ENCODE measurements around the gene C19orf33.
A peak's percentile ranks its signal among the peaks of the same experiment; 100 is the strongest.

Gene C19orf33

DNA sequence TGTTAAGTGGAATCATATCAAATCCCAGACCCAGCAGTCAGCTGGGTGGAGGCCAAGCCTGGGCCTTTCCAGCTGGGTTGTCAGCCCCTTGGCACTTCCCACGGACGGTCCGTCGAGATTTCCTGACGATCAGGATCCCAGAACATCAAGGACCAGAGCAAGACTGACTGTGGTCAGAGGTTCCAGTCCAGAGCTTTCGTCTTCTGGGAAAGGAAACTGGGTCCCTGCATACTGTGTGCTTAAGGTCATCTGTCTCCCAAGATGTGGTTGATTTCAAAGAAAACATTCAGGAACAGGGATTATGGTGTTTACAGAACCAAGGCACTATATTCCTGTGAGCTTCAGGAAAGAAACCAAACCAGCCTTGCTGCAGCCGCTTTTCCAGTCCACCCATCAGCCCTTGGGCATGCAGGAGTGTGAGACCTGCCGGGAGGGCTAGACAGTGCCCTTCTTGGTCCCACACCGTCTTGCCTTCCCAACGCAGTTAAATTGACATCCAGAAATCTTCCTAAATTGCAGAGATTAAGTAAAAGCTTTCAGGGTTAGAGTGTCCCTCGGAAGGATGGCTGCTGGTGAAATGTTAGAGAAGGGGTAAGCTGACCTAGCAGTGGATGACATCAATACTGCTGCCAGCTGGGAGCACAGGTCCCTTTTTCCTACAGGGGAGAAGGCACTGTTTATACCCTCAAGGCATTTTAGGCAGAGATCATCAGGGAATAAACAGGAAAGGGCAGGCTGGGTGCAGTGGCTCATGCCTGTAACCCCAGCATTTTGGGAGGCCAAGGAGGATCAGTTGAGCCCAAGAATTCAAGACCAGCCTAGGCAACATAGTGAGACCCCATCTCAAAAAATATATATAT lies 5.0 kb upstream of the C19orf33 start:
- Histone ChIP-seq H3K27me3 (ENCODE audit: control insufficient read depth, insufficient read depth, low read length) (no peaks in the 10 kb centered on the region), H3K27ac (ENCODE audit: low read depth, low read length) (no peak overlapping the region), H3K4me3 (ENCODE audit: low read depth, low read length) (no peak overlapping the region), H3K4me1 (ENCODE audit: control insufficient read depth, insufficient read depth, low read length) (peaks cover 8% of the 10 kb centered on the region), H3K9ac (ENCODE audit: low read depth, low read length) (no peak overlapping the region), H3K9me3 (ENCODE audit: control insufficient read depth, insufficient read depth, low read length) (no peaks in the 10 kb centered on the region), H3K36me3 (ENCODE audit: control insufficient read depth, insufficient read depth, low read length) (no peaks in the 10 kb centered on the region)

DNA sequence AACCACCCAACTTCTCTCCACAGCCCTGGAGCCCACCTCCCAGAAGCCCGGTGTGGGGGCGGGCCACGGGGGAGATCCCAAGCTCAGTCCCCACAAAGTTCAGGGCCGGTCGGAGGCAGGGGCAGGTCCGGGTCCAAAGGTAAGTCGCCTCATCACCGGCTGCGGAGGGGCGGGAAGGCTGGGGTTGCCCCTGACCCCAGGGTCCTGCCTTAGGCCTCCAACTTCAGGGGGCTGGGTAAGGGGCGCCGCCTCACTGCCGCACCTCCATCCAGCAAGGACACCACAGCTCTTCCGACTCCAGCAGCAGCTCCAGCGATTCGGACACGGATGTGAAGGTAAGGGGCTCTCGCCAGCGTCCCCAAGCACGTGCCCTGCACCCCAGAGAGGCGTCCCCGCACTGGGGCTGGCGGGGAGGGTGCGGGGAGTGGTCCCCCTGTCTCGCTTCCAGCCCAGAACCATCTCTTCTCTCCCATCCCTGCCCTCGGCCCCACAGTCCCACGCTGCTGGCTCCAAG lies 358 bp downstream of the C19orf33 start:
- Histone ChIP-seq H3K9me3 (ENCODE audit: control insufficient read depth, insufficient read depth, low read length) (no peaks in the 10 kb centered on the region), H3K36me3 (ENCODE audit: control insufficient read depth, insufficient read depth, low read length) (peaks cover 18% of the 10 kb centered on the region), H3K27me3 (ENCODE audit: control insufficient read depth, insufficient read depth, low read length) (no peaks in the 10 kb centered on the region), H3K4me1 (ENCODE audit: control insufficient read depth, insufficient read depth, low read length) (peaks cover 16% of the 10 kb centered on the region), H3K27ac (ENCODE audit: low read depth, low read length) (no peak overlapping the region), H3K4me3 (ENCODE audit: low read depth, low read length) (peak overlapping the region; percentile 57), H3K9ac (ENCODE audit: low read depth, low read length) (peak overlapping the region; percentile 19; the same call in 1 of the 2 replicates)

DNA sequence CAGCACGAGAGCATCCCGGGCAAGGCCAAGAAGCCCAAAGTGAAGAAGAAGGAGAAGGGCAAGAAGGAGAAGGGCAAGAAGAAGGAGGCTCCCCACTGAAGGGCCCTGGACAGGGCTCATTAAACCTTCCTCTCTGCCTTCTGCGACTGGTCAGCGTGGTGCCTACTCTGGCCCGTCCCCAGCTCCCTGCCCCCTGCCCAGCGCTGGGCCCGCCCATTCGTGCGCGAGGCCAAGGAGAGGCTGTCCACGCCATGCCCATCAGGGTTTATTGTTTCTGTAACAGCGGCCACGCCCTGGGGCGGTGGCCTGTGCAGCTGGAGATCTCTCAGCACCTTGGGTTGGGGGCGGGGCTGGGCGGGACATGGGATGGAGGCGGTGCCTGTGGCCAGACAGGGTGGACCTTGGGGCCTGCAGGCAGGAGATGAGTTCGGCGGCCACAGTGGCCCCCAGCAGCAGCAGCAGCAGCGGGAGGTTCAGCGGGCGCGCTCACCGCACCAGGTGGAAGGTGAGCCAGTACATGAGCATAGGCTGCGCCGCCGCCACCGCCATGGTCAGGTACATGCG lies 897 bp downstream of the C19orf33 start:
- Histone ChIP-seq H3K4me1 (ENCODE audit: control insufficient read depth, insufficient read depth, low read length) (peaks cover 16% of the 10 kb centered on the region), H3K27me3 (ENCODE audit: control insufficient read depth, insufficient read depth, low read length) (no peaks in the 10 kb centered on the region), H3K4me3 (ENCODE audit: low read depth, low read length) (peak overlapping the region; percentile 57), H3K27ac (ENCODE audit: low read depth, low read length) (no peak overlapping the region), H3K36me3 (ENCODE audit: control insufficient read depth, insufficient read depth, low read length) (peaks cover 21% of the 10 kb centered on the region), H3K9me3 (ENCODE audit: control insufficient read depth, insufficient read depth, low read length) (no peaks in the 10 kb centered on the region), H3K9ac (ENCODE audit: low read depth, low read length) (peak overlapping the region; percentile 19; the same call in 1 of the 2 replicates)

DNA sequence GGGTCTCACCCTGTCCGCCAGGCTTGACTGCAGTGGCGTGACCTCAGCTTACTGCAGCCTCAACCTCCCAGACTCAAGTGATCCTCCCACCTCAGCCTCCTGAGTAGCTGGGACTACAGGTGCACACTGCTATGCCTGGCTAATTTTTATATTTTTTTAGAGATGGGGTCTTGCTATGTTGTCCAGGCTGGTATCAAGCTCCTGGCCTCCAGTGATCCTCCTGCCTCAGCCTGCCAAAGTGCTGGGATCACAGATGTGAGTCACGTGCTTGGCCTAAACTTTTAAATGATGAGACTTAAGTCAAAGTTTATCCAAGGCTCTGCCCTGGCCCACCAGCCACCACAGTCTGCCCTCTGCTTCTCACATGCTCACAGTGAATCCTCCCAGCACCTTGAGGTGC lies 2.2 kb downstream of the C19orf33 start:
- no peaks in the 10 kb centered on the region for H3K27me3 ChIP-seq (ENCODE audit: control insufficient read depth, insufficient read depth, low read length)
- H3K36me3 ChIP-seq (ENCODE audit: control insufficient read depth, insufficient read depth, low read length), result peaks cover 21% of the 10 kb centered on the region
- H3K4me3 ChIP-seq (ENCODE audit: low read depth, low read length), result no peak overlapping the region
- H3K27ac ChIP-seq (ENCODE audit: low read depth, low read length), result no peak overlapping the region
- peaks cover 10% of the 10 kb centered on the region; the same call in 1 of the 2 replicates for H3K4me1 ChIP-seq (ENCODE audit: control insufficient read depth, insufficient read depth, low read length)
- H3K9me3 ChIP-seq (ENCODE audit: control insufficient read depth, insufficient read depth, low read length), result no peaks in the 10 kb centered on the region
- H3K9ac ChIP-seq (ENCODE audit: low read depth, low read length), result no peak overlapping the region

DNA sequence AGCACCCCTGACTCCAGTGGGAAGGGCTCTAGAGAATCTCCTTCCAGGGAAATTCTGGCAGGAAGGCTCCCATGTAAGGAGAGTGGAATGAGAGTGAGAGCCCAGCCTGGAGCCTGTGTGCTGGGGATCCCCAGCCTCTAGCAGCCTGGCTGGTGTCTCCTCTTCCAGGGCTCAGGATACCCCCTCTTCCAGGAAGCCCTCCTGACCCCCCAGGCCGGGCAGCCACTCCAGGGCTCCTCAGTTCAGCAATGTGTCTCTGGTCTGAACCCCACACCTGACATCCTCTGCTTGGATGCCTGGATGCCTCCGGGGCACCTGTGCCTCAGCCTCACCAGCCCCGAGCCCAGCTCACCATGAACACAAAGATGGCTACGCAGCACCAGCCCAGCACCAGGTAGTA lies 3.0 kb downstream of the C19orf33 start:
- H3K9ac ChIP-seq (ENCODE audit: low read depth, low read length), result no peak overlapping the region
- peaks cover 10% of the 10 kb centered on the region; the same call in 1 of the 2 replicates for H3K4me1 ChIP-seq (ENCODE audit: control insufficient read depth, insufficient read depth, low read length)
- no peaks in the 10 kb centered on the region for H3K27me3 ChIP-seq (ENCODE audit: control insufficient read depth, insufficient read depth, low read length)
- peaks cover 21% of the 10 kb centered on the region for H3K36me3 ChIP-seq (ENCODE audit: control insufficient read depth, insufficient read depth, low read length)
- no peak overlapping the region for H3K27ac ChIP-seq (ENCODE audit: low read depth, low read length)
- no peaks in the 10 kb centered on the region for H3K9me3 ChIP-seq (ENCODE audit: control insufficient read depth, insufficient read depth, low read length)
- no peak overlapping the region for H3K4me3 ChIP-seq (ENCODE audit: low read depth, low read length)

DNA sequence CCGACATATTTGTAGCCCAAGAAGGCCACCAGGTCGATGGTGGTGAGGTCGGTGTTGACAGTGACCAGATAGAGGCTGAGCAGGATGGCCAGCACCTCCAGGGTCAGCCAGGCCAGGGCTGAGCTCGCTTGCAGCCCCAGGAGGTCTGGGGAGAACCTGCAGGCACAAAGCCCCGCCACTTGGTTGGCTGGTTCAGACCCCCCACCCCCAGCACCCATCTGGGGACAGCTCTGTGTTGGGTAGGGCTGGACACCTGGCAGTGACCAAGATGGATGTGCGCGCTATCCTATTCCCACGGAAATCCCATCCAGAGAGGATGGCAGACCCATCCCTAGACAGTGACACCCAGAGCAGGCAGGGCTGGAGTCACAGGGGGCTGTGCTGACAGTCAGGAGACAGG lies 3.5 kb downstream of the C19orf33 start:
- no peak overlapping the region for H3K4me3 ChIP-seq (ENCODE audit: low read depth, low read length)
- H3K9ac ChIP-seq (ENCODE audit: low read depth, low read length), result no peak overlapping the region
- no peak overlapping the region for H3K27ac ChIP-seq (ENCODE audit: low read depth, low read length)
- H3K36me3 ChIP-seq (ENCODE audit: control insufficient read depth, insufficient read depth, low read length), result peaks cover 21% of the 10 kb centered on the region
- H3K4me1 ChIP-seq (ENCODE audit: control insufficient read depth, insufficient read depth, low read length), result peaks cover 10% of the 10 kb centered on the region; the same call in 1 of the 2 replicates
- no peaks in the 10 kb centered on the region for H3K9me3 ChIP-seq (ENCODE audit: control insufficient read depth, insufficient read depth, low read length)
- no peaks in the 10 kb centered on the region for H3K27me3 ChIP-seq (ENCODE audit: control insufficient read depth, insufficient read depth, low read length)

DNA sequence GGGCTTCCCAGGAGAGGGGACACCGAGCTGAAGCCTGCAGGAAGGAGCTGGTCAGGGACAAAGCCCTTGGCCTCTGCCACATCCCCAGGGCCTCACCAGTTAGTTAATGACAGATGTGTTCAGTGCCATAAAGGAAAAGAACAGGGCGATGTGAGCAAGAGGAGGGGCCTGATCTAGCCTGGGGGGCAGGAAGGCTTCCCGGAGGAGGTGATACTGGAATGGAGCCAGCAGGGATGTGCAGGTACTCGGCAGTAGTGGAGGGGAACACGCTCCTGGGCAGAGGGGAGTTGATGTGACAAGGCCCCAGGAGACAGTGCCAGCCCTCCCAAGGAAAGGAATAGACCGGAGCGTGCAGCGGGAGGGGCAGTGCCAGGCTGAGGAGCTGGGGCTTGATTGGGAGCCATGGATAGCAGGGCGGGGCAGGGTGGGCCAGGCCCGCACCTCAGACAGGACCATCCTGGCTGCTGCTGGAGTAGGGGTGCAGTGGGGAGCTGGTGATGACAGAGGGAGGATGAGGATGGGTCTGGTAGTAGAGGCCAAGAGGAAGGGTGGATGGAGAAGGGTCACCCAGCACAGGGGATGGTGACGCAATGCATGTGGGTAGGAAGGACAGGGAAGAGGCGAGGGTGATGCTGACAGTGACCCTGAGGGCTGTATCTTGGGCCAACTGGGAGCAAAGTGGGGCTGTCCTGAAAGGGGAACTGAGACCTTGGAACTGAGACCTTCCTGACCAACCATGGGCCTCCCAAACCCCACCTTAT lies 4.1 kb downstream of the C19orf33 start:
- Histone ChIP-seq H3K36me3 (ENCODE audit: control insufficient read depth, insufficient read depth, low read length) (peaks cover 21% of the 10 kb centered on the region), H3K4me1 (ENCODE audit: control insufficient read depth, insufficient read depth, low read length) (peaks cover 10% of the 10 kb centered on the region; the same call in 1 of the 2 replicates), H3K9ac (ENCODE audit: low read depth, low read length) (no peak overlapping the region), H3K27me3 (ENCODE audit: control insufficient read depth, insufficient read depth, low read length) (no peaks in the 10 kb centered on the region), H3K4me3 (ENCODE audit: low read depth, low read length) (no peak overlapping the region), H3K9me3 (ENCODE audit: control insufficient read depth, insufficient read depth, low read length) (no peaks in the 10 kb centered on the region), H3K27ac (ENCODE audit: low read depth, low read length) (no peak overlapping the region)

DNA sequence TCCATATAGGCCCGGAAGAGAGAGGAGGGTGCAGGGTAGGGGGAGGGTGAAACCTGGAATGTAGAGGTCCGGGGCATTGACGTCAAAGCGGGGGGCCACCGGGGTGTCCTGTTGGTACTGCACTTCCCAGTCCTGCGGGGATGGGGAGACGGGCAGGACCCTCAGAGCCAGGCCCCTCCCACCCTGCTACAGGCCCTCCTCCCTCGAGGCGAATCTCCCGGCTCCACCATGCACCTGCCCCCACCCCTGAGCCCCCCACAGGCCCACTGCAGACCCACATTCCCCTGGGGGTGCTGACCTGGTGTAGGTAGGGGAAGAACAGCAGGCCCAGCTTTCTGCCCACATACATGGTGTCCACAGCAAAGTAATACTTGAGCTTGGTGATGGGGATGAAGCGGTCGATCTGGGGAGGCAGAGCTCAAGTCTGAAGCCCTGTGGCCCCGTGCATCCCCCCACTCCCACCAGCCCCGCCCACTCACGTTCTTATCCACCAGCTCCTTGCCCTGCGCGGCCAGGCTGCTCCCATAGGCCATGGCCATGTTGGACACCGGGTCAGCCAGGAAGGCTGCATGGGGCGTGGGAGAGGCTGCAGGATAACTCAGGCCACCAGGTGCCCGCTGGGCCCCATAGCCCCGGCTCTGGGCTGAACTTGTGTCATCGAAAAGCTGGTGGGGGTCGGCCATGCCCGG lies 5.0 kb downstream of the C19orf33 start:
- H3K27ac ChIP-seq (ENCODE audit: low read depth, low read length), result no peak overlapping the region
- H3K9me3 ChIP-seq (ENCODE audit: control insufficient read depth, insufficient read depth, low read length), result no peaks in the 10 kb centered on the region
- no peak overlapping the region for H3K9ac ChIP-seq (ENCODE audit: low read depth, low read length)
- H3K36me3 ChIP-seq (ENCODE audit: control insufficient read depth, insufficient read depth, low read length), result peaks cover 21% of the 10 kb centered on the region
- no peaks in the 10 kb centered on the region for H3K27me3 ChIP-seq (ENCODE audit: control insufficient read depth, insufficient read depth, low read length)
- peaks cover 8% of the 10 kb centered on the region; the same call in 1 of the 2 replicates for H3K4me1 ChIP-seq (ENCODE audit: control insufficient read depth, insufficient read depth, low read length)
- H3K4me3 ChIP-seq (ENCODE audit: low read depth, low read length), result no peak overlapping the region

DNA sequence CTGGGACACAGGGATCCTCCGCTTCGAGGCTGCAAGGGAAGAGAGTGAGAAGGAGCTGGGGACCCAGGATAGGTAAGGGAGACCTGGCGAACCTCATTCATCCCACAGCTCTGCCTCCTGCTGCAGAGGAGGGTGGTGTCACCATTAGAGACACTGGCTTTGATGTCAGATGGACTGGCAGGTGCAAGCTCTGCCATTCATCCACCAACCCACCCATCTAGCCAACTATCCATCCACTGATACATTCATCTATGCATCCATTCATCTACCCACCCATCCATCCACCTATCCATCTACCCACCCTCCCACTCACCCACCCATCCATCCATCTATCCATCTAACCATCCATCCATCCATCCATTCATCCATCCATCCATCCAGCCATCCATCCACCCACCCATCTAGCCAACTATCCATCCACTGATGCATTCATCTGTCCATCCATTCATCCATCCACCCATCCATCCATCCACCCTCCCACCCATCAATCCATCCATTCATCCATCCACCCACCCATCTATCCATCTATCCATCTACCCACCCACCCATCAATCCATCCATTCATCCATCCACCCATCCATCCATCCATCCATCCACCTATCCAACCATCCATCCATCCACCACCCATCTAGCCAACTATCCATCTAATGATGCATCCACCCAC lies 5.7 kb downstream of the C19orf33 start:
- H3K9ac ChIP-seq (ENCODE audit: low read depth, low read length), result no peak overlapping the region
- H3K27ac ChIP-seq (ENCODE audit: low read depth, low read length), result no peak overlapping the region
- H3K27me3 ChIP-seq (ENCODE audit: control insufficient read depth, insufficient read depth, low read length), result no peaks in the 10 kb centered on the region
- no peak overlapping the region for H3K4me3 ChIP-seq (ENCODE audit: low read depth, low read length)
- H3K4me1 ChIP-seq (ENCODE audit: control insufficient read depth, insufficient read depth, low read length), result peaks cover 6% of the 10 kb centered on the region; the same call in 1 of the 2 replicates
- no peaks in the 10 kb centered on the region for H3K9me3 ChIP-seq (ENCODE audit: control insufficient read depth, insufficient read depth, low read length)
- H3K36me3 ChIP-seq (ENCODE audit: control insufficient read depth, insufficient read depth, low read length), result peaks cover 21% of the 10 kb centered on the region

DNA sequence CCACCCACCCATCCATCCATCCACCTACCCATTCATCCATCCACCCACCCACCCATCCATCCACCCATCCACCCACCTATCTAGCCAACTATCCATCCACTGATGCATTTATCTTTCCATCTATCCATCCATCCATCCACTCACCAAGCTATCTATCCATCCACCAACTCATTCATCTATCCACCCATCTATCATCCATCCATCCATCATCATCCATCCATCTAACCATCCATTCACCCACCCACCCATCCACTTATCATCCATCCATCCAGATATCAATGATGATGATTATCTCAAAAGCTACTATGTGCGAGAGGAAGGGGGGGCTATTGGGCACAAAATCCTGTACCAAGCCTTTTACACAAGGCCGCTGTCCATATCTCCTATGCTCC lies 6.2 kb downstream of the C19orf33 start:
- Histone ChIP-seq H3K4me1 (ENCODE audit: control insufficient read depth, insufficient read depth, low read length) (peaks cover 3% of the 10 kb centered on the region; the same call in 1 of the 2 replicates), H3K4me3 (ENCODE audit: low read depth, low read length) (no peak overlapping the region), H3K9ac (ENCODE audit: low read depth, low read length) (no peak overlapping the region), H3K27me3 (ENCODE audit: control insufficient read depth, insufficient read depth, low read length) (no peaks in the 10 kb centered on the region), H3K27ac (ENCODE audit: low read depth, low read length) (no peak overlapping the region), H3K9me3 (ENCODE audit: control insufficient read depth, insufficient read depth, low read length) (no peaks in the 10 kb centered on the region), H3K36me3 (ENCODE audit: control insufficient read depth, insufficient read depth, low read length) (peaks cover 21% of the 10 kb centered on the region)

Data from HUES48 (cell line).